ENCODE results near the gene MGAT4D. TPM values are rescaled to one million over a fixed set of nuclear protein-coding genes. Genes with fewer than 3 reads are reported as not detected.

The MGAT4D gene
- total and polyA plus RNA-seq, 10 of the 15 experiments (the other 5 are each of a cell fraction or from before 2014, with no cell fraction given) = not detected

GRCh38 chr4:140469791-140470733, 28.0 kb downstream of the MGAT4D start (continued):
- TF ChIP-seq NRF1 (conservative IDR thresholded peaks at IDR 0.05; ENCODE audit: low read depth, low read length) (no peak), PRDM15 (CRISPR knock-in tag; IDR thresholded peaks at IDR 0.05) (no peak), MEF2B (IDR thresholded peaks at IDR 0.05; ENCODE audit: partially characterized antibody, poor library complexity, severe bottlenecking) (no peak)

- FAIRE-seq (no peak), DNase-seq (ENCODE audit: low read depth, low spot score) (no peak), ATAC-seq (no peak)
- H3K36me3 ChIP-seq (ENCODE audit: control insufficient read depth in 2 of 2, insufficient read depth in 2 of 2, low read length in 1 of 2) = no peaks in the 10 kb centered on the region
- ChIA-PET RAD21 (ENCODE audit: unreplicated experiment) (no interaction called here), POLR2A (interaction anchor here (0.6 kb wide), 1 partner anchor 1515 kb away, joined by 3 read pairs; no protein-coding TSS in a partner anchor), SMC1A (ENCODE audit: uncharacterized antibody, unreplicated experiment) (no interaction called here), CTCF (no interaction called here)
- no peak overlapping the region for H2AFZ ChIP-seq (ENCODE audit: control insufficient read depth, low read depth, low read length)
- intact Hi-C loops (cut with micrococcal nuclease; ENCODE audit: unreplicated experiment) (no loop called here), in situ Hi-C loops (cut with MboI) (no loop called here)
- no peaks in the 10 kb centered on the region for H3K79me2 ChIP-seq (ENCODE audit: control insufficient read depth, insufficient read depth, low read length)
- H3K9ac ChIP-seq (ENCODE audit: control insufficient read depth, insufficient read depth, low read length) = no peak overlapping the region
- H4K20me1 ChIP-seq (ENCODE audit: control insufficient read depth, insufficient read depth) = no peaks in the 10 kb centered on the region
- no peaks in the 10 kb centered on the region for H3K27me3 ChIP-seq (replicated peaks in 1 of 2; ENCODE audit: control insufficient read depth in 2 of 2, insufficient read depth in 2 of 2, low read length in 1 of 2)
- no TSS peak for BruUV-seq (replicated peaks)
- H3K4me3 ChIP-seq = no peak overlapping the region
- H3K9me3 ChIP-seq (replicated peaks; ENCODE audit: control insufficient read depth, insufficient read depth, low read length) = no peaks in the 10 kb centered on the region
- no peaks in the 10 kb centered on the region for H3K4me1 ChIP-seq (ENCODE audit: control insufficient read depth, insufficient read depth, low read length)
- no peak overlapping the region for H3K4me2 ChIP-seq (ENCODE audit: control insufficient read depth, insufficient read depth)
- H3K27ac ChIP-seq (ENCODE audit: control insufficient read depth, insufficient read depth) = no peak overlapping the region
- 5% methylated on average over 1 of the region's 1 CpG for WGBS (ENCODE audit: insufficient coverage, insufficient replicate concordance, low lambda C conversion rate, missing lambda C conversion rate)
- TF ChIP-seq JUND (IDR thresholded peaks at IDR 0.05; ENCODE audit: low read depth, low read length) (no peak), STAT3 (IDR thresholded peaks at IDR 0.05; ENCODE audit: low read depth, low read length) (no peak), TCF12 (IDR thresholded peaks at IDR 0.05; ENCODE audit: low read depth, low read length) (no peak), NFXL1 (IDR thresholded peaks at IDR 0.05; ENCODE audit: borderline replicate concordance) (no peak), RAD51 (IDR thresholded peaks at IDR 0.05) (no peak), SIX5 (IDR thresholded peaks at IDR 0.05; ENCODE audit: low read depth, low read length, severe bottlenecking) (no peak), TCF3 (IDR thresholded peaks at IDR 0.05; ENCODE audit: borderline replicate concordance, insufficient read depth, low read depth, low read length) (no peak), ZNF384 (IDR thresholded peaks at IDR 0.05; ENCODE audit: borderline replicate concordance, low read depth, low read length) (no peak), IRF4 (IDR thresholded peaks at IDR 0.05; ENCODE audit: low read depth, low read length) (no peak), EGR1 (IDR thresholded peaks at IDR 0.05; ENCODE audit: borderline replicate concordance in 1 of 2, low read depth in 2 of 2, low read length in 2 of 2) (no peak), BRCA1 (IDR thresholded peaks at IDR 0.05; ENCODE audit: low read depth, low read length) (no peak), PKNOX1 (IDR thresholded peaks at IDR 0.05) (no peak), USF2 (IDR thresholded peaks at IDR 0.05; ENCODE audit: borderline replicate concordance, low read depth, low read length) (no peak)
Measured at GRCh38 chr4:140466146-140466545, 31.9 kb downstream of the MGAT4D start.
